ENCODE results near the gene EXD3.
"Not testable (repeated sequence)": the region's sequence is repeated elsewhere in the genome, so short reads cannot be mapped to it uniquely, and the experiment has no call there.

The EXD3 gene

GRCh38 chr9:137392232-137393007 lies 30.5 kb downstream of the EXD3 start:
- no peak for DNase-seq

- no peak for DNase-seq
These were observed 31.6 kb downstream of the EXD3 start for GRCh38 chr9:137391411-137391754.

- DNase-seq, result no peak
These were observed 32.2 kb downstream of the EXD3 start for GRCh38 chr9:137390553-137391410.

GRCh38 chr9:137389428-137389746 lies 33.6 kb downstream of the EXD3 start:
- no peak for DNase-seq

GRCh38 chr9:137388589-137389427 lies 34.2 kb downstream of the EXD3 start:
- no peak for DNase-seq

GRCh38 chr9:137387891-137388560 lies 34.9 kb downstream of the EXD3 start:
- no peak for DNase-seq

DNA sequence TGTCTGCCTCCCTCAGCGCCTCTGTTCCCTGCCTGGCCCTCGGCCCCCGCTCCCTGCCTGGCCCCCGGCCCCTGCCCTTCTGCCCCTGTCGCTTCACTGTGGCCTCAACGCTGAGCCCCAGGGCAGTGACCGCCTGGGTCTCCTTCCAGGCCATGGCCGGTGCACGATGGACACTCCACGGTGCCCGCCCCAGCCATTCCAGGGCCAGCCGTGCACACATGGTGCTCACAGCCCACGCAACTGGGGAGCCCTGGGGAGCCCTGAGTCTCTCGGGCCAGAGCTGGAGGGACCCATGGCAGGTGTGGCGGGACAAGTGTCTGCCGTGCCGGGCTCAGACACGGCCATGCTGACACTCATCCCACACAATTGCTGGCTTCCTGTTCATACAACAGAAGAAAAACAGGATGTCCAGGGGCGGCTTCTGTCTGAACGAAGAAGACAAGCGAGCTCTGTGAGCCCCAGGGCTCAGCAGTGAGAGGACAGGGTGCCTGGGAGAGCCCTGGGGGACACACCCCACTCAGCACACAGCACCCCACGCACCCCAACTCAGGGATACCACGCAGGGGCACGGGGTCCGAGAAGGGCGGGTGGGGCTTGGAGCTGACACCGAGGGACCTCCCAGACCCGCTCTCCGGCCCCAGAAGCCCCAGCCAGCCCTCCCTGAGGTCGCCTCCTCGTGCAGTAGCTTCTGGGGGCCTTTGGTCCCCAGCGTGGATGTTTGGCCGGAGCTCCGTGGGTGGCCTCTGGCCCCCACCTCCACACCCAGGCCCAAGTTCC lies 35.7 kb downstream of the EXD3 start:
- peak in 1 of 5 donors; percentile 25 for DNase-seq

DNA sequence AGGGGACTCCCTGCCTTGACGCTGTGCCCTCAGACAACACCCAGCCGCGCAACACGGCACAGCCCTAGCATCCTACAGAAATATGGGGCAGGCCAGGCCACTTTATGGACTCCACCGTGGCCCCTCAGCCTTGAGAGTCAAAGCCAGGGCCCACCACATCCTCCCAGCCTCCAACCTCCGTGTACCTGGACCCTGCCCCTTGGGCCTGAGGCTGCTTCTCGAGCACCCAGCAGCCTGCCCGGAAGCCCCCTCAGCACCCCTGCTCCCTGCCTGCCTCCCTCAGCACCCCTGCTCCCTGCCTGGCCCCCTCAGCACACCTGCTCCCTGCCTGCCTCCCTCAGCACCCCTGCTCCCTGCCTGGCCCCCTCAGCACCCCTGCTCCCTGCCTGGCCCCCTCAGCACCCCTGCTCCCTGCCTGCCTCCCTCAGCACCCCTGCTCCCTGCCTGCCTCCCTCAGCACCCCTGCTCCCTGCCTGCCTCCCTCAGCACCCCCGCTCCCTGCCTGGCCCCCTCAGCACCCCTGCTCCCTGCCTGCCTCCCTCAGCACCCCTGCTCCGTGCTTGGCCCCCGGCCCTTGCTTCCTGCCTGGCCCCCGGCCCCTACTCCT lies 36.4 kb downstream of the EXD3 start:
- DNase-seq, result not testable (repeated sequence)

DNA sequence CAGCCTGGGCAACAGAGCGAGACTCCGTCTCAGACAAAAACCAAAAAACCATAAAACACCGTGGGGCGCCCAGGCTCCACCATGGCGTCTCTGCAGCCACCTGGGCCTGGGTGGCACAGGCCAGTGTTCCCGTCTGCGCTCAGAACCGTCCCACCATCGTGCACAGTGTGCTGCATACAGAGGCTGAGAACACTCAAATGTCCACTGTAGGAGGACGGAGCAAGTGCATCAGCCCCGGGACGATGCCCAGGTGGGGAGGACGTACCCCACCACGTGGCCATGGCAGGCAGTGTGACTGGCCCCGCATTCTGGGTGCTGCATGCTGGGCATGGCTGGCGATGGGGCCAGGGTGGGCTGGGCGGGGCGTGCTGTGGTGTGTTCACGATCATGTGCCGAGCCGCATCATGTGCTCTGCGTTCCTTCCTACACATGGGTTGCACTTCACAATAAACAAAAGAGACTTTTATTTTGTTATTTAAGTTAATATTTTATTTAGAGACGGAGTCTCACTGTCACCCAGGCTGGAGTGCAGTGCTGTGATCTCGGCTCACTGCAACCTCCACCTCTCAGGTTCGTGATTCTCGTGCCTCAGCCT lies 37.8 kb downstream of the EXD3 start:
- no peak for DNase-seq

- DNase-seq, result no peak
These were observed 38.9 kb downstream of the EXD3 start for GRCh38 chr9:137383784-137384756.

GRCh38 chr9:137383081-137383783 lies 39.7 kb downstream of the EXD3 start:
- no peak for DNase-seq

DNA sequence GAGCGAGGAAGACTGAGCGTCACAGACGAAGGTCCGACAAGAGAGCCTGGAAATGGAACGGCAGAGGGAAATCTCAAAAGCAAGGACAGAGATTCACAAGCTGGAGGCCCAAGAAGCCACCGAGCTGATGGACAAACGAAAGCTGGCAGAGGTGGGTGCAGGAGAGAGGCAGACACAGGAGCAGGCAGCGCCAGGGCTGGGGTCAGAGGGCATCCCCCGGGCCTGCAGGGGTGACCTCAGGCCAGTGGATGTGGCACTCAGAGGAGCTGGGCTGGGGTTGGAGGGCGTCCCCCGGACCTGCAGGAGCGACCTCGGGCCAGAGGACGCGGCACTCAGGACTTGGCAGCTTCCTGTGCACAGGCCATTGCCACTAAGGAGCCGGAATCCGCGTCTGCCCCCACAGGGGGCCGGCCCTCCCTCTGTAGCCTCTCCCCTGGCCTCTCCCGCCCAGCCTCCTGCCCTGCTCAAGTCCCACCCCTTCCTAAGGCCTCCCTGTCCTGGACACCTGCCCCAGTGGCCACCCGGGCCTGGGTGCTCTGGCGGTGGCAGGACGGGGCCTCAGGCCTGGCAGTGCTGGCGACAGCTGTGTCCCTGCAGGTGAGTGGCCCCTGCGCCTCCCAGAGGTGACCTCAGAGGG lies 40.4 kb downstream of the EXD3 start:
- no peak for DNase-seq

DNA sequence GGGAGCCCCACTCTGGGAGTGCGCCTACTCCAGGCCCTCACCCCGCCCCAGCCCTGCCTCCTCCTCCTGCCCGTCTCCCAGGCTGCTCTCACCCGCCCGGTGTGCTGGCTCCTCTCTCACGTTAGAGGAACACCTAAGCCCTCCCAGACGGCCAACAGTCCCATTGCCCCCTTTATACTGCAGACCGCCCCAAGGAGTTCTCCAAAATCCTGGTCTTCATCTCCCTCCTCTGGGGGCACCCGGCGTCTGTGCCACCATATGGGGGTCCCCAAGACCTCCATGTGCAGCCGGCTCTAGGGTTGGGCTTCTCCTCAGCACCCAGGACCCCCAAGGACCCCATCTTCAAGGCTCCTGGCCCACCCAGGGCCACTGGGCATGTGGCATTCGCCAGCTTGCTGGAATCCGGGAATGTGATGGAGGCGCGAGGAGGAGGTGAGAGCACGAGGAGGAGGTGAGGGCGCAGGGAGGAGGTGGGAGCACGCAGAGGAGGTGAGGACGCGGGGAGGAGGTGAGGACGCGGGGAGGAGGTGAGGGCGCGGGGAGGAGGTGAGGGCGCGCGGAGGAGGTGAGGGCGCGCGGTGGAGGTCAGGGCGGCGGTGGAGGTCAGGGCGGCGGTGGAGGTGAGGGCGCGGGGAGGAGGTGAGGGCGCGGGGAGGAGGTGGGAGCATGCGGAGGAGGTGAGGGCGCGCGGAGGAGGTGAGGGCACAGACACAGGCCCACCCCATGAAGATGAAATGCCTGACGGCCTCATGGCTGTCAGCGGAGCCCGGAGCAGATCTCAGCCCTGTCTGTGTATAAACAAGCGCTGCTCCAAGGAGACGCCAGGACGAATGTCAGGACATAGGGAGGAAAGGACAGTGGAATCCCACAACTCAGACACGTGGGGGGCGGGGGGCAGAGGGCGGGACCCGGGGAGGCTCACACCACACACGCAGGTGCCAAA lies 41.2 kb downstream of the EXD3 start:
- no peak for DNase-seq

- no peak for DNase-seq
These were observed 42.4 kb downstream of the EXD3 start for GRCh38 chr9:137380606-137381005.

GRCh38 chr9:137380171-137380570 lies 42.8 kb downstream of the EXD3 start:
- no peak for DNase-seq

GRCh38 chr9:137379761-137380161 lies 43.2 kb downstream of the EXD3 start:
- no peak for DNase-seq

DNA sequence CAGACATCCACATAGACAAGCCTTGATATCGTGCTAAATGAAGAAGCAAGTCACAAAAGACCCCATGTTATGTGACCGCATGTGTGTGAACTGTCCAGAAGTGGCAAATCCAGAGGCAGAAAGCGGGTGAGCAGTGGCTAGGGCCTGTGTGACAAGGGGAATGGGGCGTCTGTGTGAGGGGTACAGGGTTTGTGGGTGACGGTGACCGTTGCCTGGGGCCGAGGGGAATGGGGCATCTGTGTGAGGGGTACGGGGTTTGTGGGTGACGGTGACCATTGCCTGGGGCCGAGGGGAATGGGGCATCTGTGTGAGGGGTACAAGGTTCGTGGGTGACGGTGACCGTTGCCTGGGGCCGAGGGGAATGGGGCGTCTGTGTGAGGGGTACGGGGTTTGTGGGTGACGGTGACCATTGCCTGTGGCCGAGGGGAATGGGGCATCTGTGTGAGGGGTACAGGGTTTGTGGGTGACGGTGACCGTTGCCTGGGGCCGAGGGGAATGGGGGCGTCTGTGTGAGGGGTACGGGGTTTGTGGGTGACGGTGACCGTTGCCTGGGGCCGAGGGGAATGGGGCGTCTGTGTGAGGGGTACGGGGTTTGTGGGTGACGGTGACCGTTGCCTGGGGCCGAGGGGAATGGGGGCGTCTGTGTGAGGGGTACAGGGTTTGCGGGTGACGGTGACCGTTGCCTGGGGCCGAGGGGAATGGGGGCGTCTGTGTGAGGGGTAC lies 44.1 kb downstream of the EXD3 start:
- DNase-seq, result not testable (repeated sequence)

Data from T-helper 1 cell (primary cell).